ENCODE results near the gene YY1. TPM values are rescaled to one million over a fixed set of nuclear protein-coding genes. Genes with fewer than 3 reads are reported as not detected.

YY1 gene
- total RNA-seq, 1 donor from 2014 or later: 87.5 TPM

DNA sequence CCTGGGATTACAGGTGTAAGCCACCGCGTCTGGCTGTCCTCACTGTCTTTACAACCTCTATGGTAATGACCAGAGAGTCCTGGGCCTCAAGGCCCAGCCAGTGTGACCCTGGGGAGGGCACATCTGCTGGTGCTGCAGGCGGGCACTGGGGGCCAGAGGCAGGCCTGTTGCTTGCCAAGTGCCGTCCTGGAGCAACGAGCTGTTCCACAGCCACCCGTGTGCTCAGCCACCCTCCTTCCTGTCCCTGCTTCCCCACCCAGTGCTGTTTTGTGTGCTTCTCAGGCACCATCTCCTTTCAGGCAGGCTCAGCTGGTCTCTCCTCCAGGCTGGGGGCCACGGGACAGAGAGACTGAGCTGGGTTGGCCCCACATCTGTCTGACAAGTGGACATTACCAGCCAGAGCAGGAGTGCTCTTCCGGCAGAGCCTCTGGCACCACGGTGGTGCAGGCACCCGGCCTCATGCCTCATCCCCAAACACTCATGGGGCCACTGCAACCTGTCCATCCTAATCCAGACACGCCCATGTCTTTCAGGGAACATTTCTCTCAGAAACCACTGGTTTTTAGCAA lies 93.2 kb downstream of the YY1 start:
- no peaks in the 10 kb centered on the region for H3K79me2 ChIP-seq (ENCODE audit: insufficient read depth, low read length)
- no peaks in the 10 kb centered on the region for H3K9me3 ChIP-seq (ENCODE audit: insufficient read depth, low read depth, low read length)
- Mint-ChIP-seq H3K27ac (ENCODE audit: unreplicated experiment) (peak overlapping the region; percentile 34), H3K27me3 (ENCODE audit: low read depth, unreplicated experiment) (no peaks in the 10 kb centered on the region), H3K4me1 (ENCODE audit: low read depth, unreplicated experiment) (no peaks in the 10 kb centered on the region), H3K36me3 (ENCODE audit: low read depth, unreplicated experiment) (peaks cover 30% of the 10 kb centered on the region), H3K4me3 (ENCODE audit: unreplicated experiment) (no peak overlapping the region), H3K9me3 (ENCODE audit: unreplicated experiment) (no peaks in the 10 kb centered on the region)
- no peak overlapping the region for H3K9ac ChIP-seq (ENCODE audit: low read length)
- no peak for FAIRE-seq
- no peaks in the 10 kb centered on the region for H3K27me3 ChIP-seq (ENCODE audit: insufficient read depth, low read length)
- H2AFZ ChIP-seq (ENCODE audit: low read depth, low read length): no peak overlapping the region
- H3K27ac ChIP-seq (ENCODE audit: low read depth, low read length): no peak overlapping the region
- no peak overlapping the region for H3K4me2 ChIP-seq (ENCODE audit: low read length)
- H3K36me3 ChIP-seq (ENCODE audit: insufficient read depth, low read length): peaks cover 3% of the 10 kb centered on the region
- no peaks in the 10 kb centered on the region for H4K20me1 ChIP-seq (ENCODE audit: insufficient read depth, low read length)
- DNase-seq (ENCODE audit: low read depth): no peak
- no peak overlapping the region for H3K4me3 ChIP-seq (ENCODE audit: insufficient read depth, low read depth, low read length)
- H3K4me1 ChIP-seq (ENCODE audit: insufficient read depth, low read length): no peaks in the 10 kb centered on the region
- no peak for TF ChIP-seq EZH2 (IDR thresholded peaks at IDR 0.05; ENCODE audit: insufficient read depth, low read length)
- TF ChIP-seq CTCF (IDR thresholded peaks at IDR 0.05; ENCODE audit: insufficient read depth, low read depth, low read length): no peak

Small RNA genes lying within 50 kb of the gene (microRNA-seq; reads per million reads assigned to microRNA genes)
- 695 reads per million, percentile 80 among the genes with 10 or more reads in this experiment for gene MIR345
- gene MIR6764: 2.5 reads per million

Other genes starting within 250 kb of the YY1 start
- 48.9 and 50.2 TPM in 2 replicates for gene EVL, start 173.7 kb upstream of the YY1 start, total RNA-seq
- gene DEGS2, start 79.5 kb upstream of the YY1 start, total RNA-seq: 0.07 TPM in 1 of 2 replicates, not detected in the other
- gene SLC25A29, start 67.3 kb downstream of the YY1 start, total RNA-seq: 24.3 and 30.2 TPM in 2 replicates
- gene SLC25A47, start 84.2 kb downstream of the YY1 start, total RNA-seq: not detected in 2 replicates
- gene WDR25, start 137.3 kb downstream of the YY1 start, total RNA-seq: 12.3 and 13.1 TPM in 2 replicates

All from astrocyte (in vitro differentiated cells and primary cell).